H9 (cell line): Measurements from ENCODE around the gene WFS1. TPM values are rescaled to one million over a fixed set of nuclear protein-coding genes. Genes with fewer than 3 reads are reported as not detected.

Experiments
- DNase-seq: peaks from one replicate; pipeline ENCODE4 v3.0.0-alpha.2; 2017
- H2AFZ ChIP-seq: one replicate; pipeline ENCODE4 v1.6.1; 2013; ENCODE audit warnings: mild to moderate bottlenecking, low read length, control low read depth, moderate library complexity
- H2AK5ac ChIP-seq: 2 replicates; pipeline ENCODE4 v1.6.1; 2013; ENCODE audit warnings: low read length, control low read depth, mixed read lengths; ENCODE audit not compliant: insufficient read length
- H2BK120ac ChIP-seq: one replicate; pipeline ENCODE4 v1.6.1; 2013; ENCODE audit warnings: low read depth, mild to moderate bottlenecking, low read length, control low read depth, inconsistent platforms; ENCODE audit not compliant: poor library complexity, severe bottlenecking
- H2BK12ac ChIP-seq: 2 replicates; pipeline ENCODE4 v1.6.1; 2013; ENCODE audit warnings: low read length, control low read depth, mixed read lengths, low read depth; ENCODE audit not compliant: insufficient read length
- H2BK15ac ChIP-seq: 2 replicates; pipeline ENCODE4 v1.6.1; 2013; ENCODE audit warnings: low read depth, low read length, control low read depth
- H2BK20ac ChIP-seq: one replicate; pipeline ENCODE4 v1.6.1; 2013; ENCODE audit warnings: low read depth, mild to moderate bottlenecking, low read length, control low read depth, inconsistent platforms; ENCODE audit not compliant: poor library complexity, severe bottlenecking
- H2BK5ac ChIP-seq: 2 replicates; pipeline ENCODE4 v1.6.1; 2013; ENCODE audit warnings: low read length, control low read depth, mixed read lengths; ENCODE audit not compliant: insufficient read length
- H3K14ac ChIP-seq: 2 replicates; pipeline ENCODE4 v1.6.1; 2013; ENCODE audit warnings: low read length, control low read depth; ENCODE audit not compliant: insufficient read depth
- H3K18ac ChIP-seq: 2 replicates; pipeline ENCODE4 v1.6.1; 2013; ENCODE audit warnings: low read depth, mild to moderate bottlenecking, mixed read lengths, low read length, control low read depth; ENCODE audit not compliant: insufficient read length
- H3K23ac ChIP-seq: 2 replicates; pipeline ENCODE4 v1.6.1; 2013; ENCODE audit warnings: low read length, control low read depth, mixed read lengths, low read depth; ENCODE audit not compliant: insufficient read length
- H3K23me2 ChIP-seq: 2 replicates; pipeline ENCODE4 v1.6.1; 2013; ENCODE audit warnings: low read depth, mild to moderate bottlenecking, mixed read lengths, low read length, control low read depth; ENCODE audit not compliant: insufficient read length, poor library complexity, severe bottlenecking
- H3K27ac ChIP-seq: 2 replicates; pipeline ENCODE4 v1.5.1; 2013; ENCODE audit warnings: low read length, control low read depth, mixed read lengths, low read depth; ENCODE audit not compliant: insufficient read length
- H3K27me3 ChIP-seq: 2 replicates; pipeline ENCODE4 v1.6.1; 2013; ENCODE audit warnings: low read length, control low read depth, inconsistent platforms; ENCODE audit not compliant: insufficient read depth
- H3K4ac ChIP-seq: 2 replicates; pipeline ENCODE4 v1.6.1; 2013; ENCODE audit warnings: low read depth, mild to moderate bottlenecking, control low read depth, inconsistent platforms, low read length, moderate library complexity
- H3K4me1 ChIP-seq: 2 replicates; pipeline ENCODE4 v1.6.1; 2013; ENCODE audit warnings: low read length, control low read depth, inconsistent platforms; ENCODE audit not compliant: insufficient read depth
- H3K4me2 ChIP-seq: 2 replicates; pipeline ENCODE4 v1.6.1; 2013; ENCODE audit warnings: low read length, control low read depth, mixed read lengths; ENCODE audit not compliant: insufficient read length, insufficient read depth
- H3K56ac ChIP-seq: 2 replicates; pipeline ENCODE4 v1.6.1; 2013; ENCODE audit warnings: low read depth, mild to moderate bottlenecking, mixed read lengths, low read length, control low read depth; ENCODE audit not compliant: insufficient read length
- H3K79me1 ChIP-seq: 2 replicates; pipeline ENCODE4 v1.6.1; 2013; ENCODE audit warnings: low read depth, mild to moderate bottlenecking, moderate library complexity, low read length, control low read depth, inconsistent platforms; ENCODE audit not compliant: insufficient read depth, poor library complexity, severe bottlenecking
- H3K79me2 ChIP-seq: 2 replicates; pipeline ENCODE4 v1.6.1; 2013; ENCODE audit warnings: low read length, control low read depth, inconsistent platforms; ENCODE audit not compliant: insufficient read depth
- H3K9ac ChIP-seq: 2 replicates; pipeline ENCODE4 v1.6.1; 2013; ENCODE audit warnings: low read length, control low read depth, mixed read lengths; ENCODE audit not compliant: insufficient read length; ENCODE audit errors: extremely low read depth
- H3K9me3 ChIP-seq: one replicate; pipeline ENCODE4 v1.6.1; 2013; ENCODE audit warnings: low read depth, low read length, inconsistent platforms; ENCODE audit not compliant: control insufficient read depth
- H3T11ph ChIP-seq: one replicate; pipeline ENCODE4 v1.6.1; 2013; ENCODE audit warnings: mild to moderate bottlenecking, low read length, control low read depth, inconsistent platforms
- H4K20me1 ChIP-seq: one replicate; pipeline ENCODE4 v1.6.1; 2013; ENCODE audit not compliant: control insufficient read depth, insufficient read length, insufficient read depth
- H4K5ac ChIP-seq: 2 replicates; pipeline ENCODE4 v1.6.1; 2013; ENCODE audit warnings: low read depth, mild to moderate bottlenecking, mixed read lengths, low read length, control low read depth; ENCODE audit not compliant: insufficient read length
- H4K8ac ChIP-seq: replicated peaks from 2 replicates; pipeline ENCODE4 v1.6.1; 2013; ENCODE audit warnings: low read length, control low read depth, mixed read lengths, low read depth; ENCODE audit not compliant: insufficient read length
- H4K91ac ChIP-seq: 2 replicates; pipeline ENCODE4 v1.6.1; 2013; ENCODE audit warnings: low read depth, mild to moderate bottlenecking, moderate library complexity, mixed read lengths, low read length, control low read depth; ENCODE audit not compliant: insufficient read length
- H3K27ac Mint-ChIP-seq, 3 experiments: 2 replicates in 2 of 3; 3 replicates in 1 of 3; pipeline ENCODE4 v1.8.0; 2020 to 2021; ENCODE audit warnings: mixed read lengths in 3 of 3, mild to moderate bottlenecking in 1 of 3, moderate library complexity in 1 of 3
- H3K27me3 Mint-ChIP-seq: 2 replicates; pipeline ENCODE4 v1.8.0; 2021; ENCODE audit warnings: low read depth, mild to moderate bottlenecking, moderate library complexity, mixed read lengths
- H3K36me3 Mint-ChIP-seq, 3 experiments: 2 replicates in 2 of 3; 3 replicates in 1 of 3; pipeline ENCODE4 v1.8.0; 2020 to 2021; ENCODE audit warnings: low read depth in 3 of 3, mixed read lengths in 3 of 3; ENCODE audit not compliant: insufficient read depth in 1 of 3
- H3K4me1 Mint-ChIP-seq, 2 experiments: 2 replicates each; pipeline ENCODE4 v1.8.0; 2020; ENCODE audit warnings: mixed read lengths in 2 of 2
- H3K4me3 Mint-ChIP-seq, 2 experiments: 2 replicates in 1 of 2; 3 replicates in 1 of 2; pipeline ENCODE4 v1.8.0; 2020 to 2021; ENCODE audit warnings: mild to moderate bottlenecking in 2 of 2, mixed read lengths in 2 of 2, moderate library complexity in 1 of 2
- H3K9me3 Mint-ChIP-seq, 2 experiments: 2 replicates in 1 of 2; 3 replicates in 1 of 2; pipeline ENCODE4 v1.8.0; 2020; ENCODE audit warnings: mild to moderate bottlenecking in 2 of 2, mixed read lengths in 2 of 2, moderate library complexity in 1 of 2
- WGBS: extraction: QIAGEN DNeasy Blood & Tissue Kit; methylation state at CpG from one replicate; pipeline ENCODE4 v1.1.7; 2013; ENCODE audit warnings: missing lambda C conversion rate, low lambda C conversion rate, mixed read lengths; ENCODE audit not compliant: insufficient read length; ENCODE audit errors: extremely low coverage; 5-methylcytosine and 5-hydroxymethylcytosine counted together
- total RNA-seq: library from RNA; stranded (reverse); gene quantifications from 2 replicates; pipeline ENCODE4 v1.2.1, GENCODE V29; 2021
- TF ChIP-seq, protein P1 (sequence below): fragments of 200-600 bp; sonication (generic); conservative IDR thresholded peaks from 3 replicates; pipeline ENCODE4 v1.8.0; 2021; ENCODE audit warnings: antibody characterized with exemption, mild to moderate bottlenecking

The WFS1 gene
- total RNA-seq, 1 experiment from 2014 or later, result 18.9 TPM

GRCh38 chr4:6265546-6265945, 4.1 kb upstream of the WFS1 start:
- Histone ChIP-seq H2AFZ (no peak overlapping the region), H3K56ac (no peak overlapping the region), H3K4ac (no peak overlapping the region), H2BK5ac (no peak overlapping the region), H2AK5ac (no peak overlapping the region), H4K91ac (no peak overlapping the region), H3K4me1 (no peaks in the 10 kb centered on the region; the same call in 1 of the 2 replicates), H3T11ph (no peak overlapping the region), H2BK20ac (no peak overlapping the region), H3K4me2 (no peak overlapping the region), H3K27me3 (no peaks in the 10 kb centered on the region), H3K14ac (no peak overlapping the region), H2BK12ac (no peak overlapping the region), H4K20me1 (no peaks in the 10 kb centered on the region), H3K9ac (no peak overlapping the region), H3K18ac (no peak overlapping the region), H3K79me1 (no peaks in the 10 kb centered on the region), H3K9me3 (no peaks in the 10 kb centered on the region), H3K27ac (no peak overlapping the region), H2BK120ac (no peak overlapping the region), H2BK15ac (no peak overlapping the region), H4K5ac (no peak overlapping the region), H3K23me2 (no peaks in the 10 kb centered on the region), H4K8ac (no peak overlapping the region), H3K23ac (no peak overlapping the region), H3K79me2 (no peaks in the 10 kb centered on the region)
- H3K4me1 Mint-ChIP-seq, result peaks cover 18 to 28% of the 10 kb centered on the region in 2 experiments
- TF ChIP-seq, protein P1, sequence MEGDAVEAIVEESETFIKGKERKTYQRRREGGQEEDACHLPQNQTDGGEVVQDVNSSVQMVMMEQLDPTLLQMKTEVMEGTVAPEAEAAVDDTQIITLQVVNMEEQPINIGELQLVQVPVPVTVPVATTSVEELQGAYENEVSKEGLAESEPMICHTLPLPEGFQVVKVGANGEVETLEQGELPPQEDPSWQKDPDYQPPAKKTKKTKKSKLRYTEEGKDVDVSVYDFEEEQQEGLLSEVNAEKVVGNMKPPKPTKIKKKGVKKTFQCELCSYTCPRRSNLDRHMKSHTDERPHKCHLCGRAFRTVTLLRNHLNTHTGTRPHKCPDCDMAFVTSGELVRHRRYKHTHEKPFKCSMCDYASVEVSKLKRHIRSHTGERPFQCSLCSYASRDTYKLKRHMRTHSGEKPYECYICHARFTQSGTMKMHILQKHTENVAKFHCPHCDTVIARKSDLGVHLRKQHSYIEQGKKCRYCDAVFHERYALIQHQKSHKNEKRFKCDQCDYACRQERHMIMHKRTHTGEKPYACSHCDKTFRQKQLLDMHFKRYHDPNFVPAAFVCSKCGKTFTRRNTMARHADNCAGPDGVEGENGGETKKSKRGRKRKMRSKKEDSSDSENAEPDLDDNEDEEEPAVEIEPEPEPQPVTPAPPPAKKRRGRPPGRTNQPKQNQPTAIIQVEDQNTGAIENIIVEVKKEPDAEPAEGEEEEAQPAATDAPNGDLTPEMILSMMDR, result no peak
- H3K4me3 Mint-ChIP-seq, result no peak overlapping the region
- peaks cover 8% of the 10 kb centered on the region for H3K27me3 Mint-ChIP-seq
- no peak overlapping the region; a peak in 1 of 7 replicates for H3K27ac Mint-ChIP-seq
- H3K36me3 Mint-ChIP-seq, result no peaks in the 10 kb centered on the region
- DNase-seq, result no peak
- no peaks in the 10 kb centered on the region; a peak in 2 of 5 replicates for H3K9me3 Mint-ChIP-seq
- no CpG with 5 or more reads among the region's 3 CpGs for WGBS
